Smooth muscle cell (in vitro differentiated cells): Measurements from ENCODE around the gene NEO1. TPM values are rescaled to one million over a fixed set of nuclear protein-coding genes. Genes with fewer than 3 reads are reported as not detected.

Experiments used
- DNase-seq: peaks from one replicate; lab custom pipeline; 2025; ENCODE audit not compliant: unreplicated experiment; lab: John Stamatoyannopoulos, UW
- H2AFZ ChIP-seq: fragments of 200-600 bp; sonication (generic); 2 replicates; pipeline ENCODE4 v1.6.0; 2016; ENCODE audit warnings: antibody characterized with exemption, low read depth, mild to moderate bottlenecking
- H3F3A ChIP-seq: fragments of 200-600 bp; sonication (generic); 2 replicates; pipeline ENCODE4 v1.6.0; 2017; ENCODE audit warnings: antibody characterized with exemption, low read depth
- H3K27ac ChIP-seq: fragments of 200-600 bp; sonication (generic); 2 replicates; pipeline ENCODE4 v1.5.1; 2016; ENCODE audit warnings: low read depth, mild to moderate bottlenecking
- H3K27me3 ChIP-seq: fragments of 200-600 bp; sonication (generic); 2 replicates; pipeline ENCODE4 v1.6.1; 2016; ENCODE audit warnings: low read depth, mild to moderate bottlenecking
- H3K36me3 ChIP-seq: fragments of 200-600 bp; sonication (generic); 2 replicates; pipeline ENCODE4 v1.5.1; 2016; ENCODE audit warnings: low read depth
- H3K4me1 ChIP-seq: fragments of 200-600 bp; sonication (generic); 2 replicates; pipeline ENCODE4 v1.5.1; 2016; ENCODE audit warnings: low read depth
- H3K4me2 ChIP-seq: fragments of 200-600 bp; sonication (generic); 2 replicates; pipeline ENCODE4 v1.6.0; 2016; ENCODE audit warnings: mild to moderate bottlenecking
- H3K4me3 ChIP-seq: fragments of 200-600 bp; sonication (generic); 2 replicates; pipeline ENCODE4 v1.5.1; 2016; ENCODE audit warnings: mild to moderate bottlenecking
- H3K79me2 ChIP-seq: fragments of 200-600 bp; sonication (generic); 2 replicates; pipeline ENCODE4 v1.6.0; 2016; ENCODE audit warnings: low read depth, mild to moderate bottlenecking
- H3K9ac ChIP-seq: fragments of 200-600 bp; sonication (generic); 2 replicates; pipeline ENCODE4 v1.6.0; 2016; ENCODE audit warnings: low read depth
- H3K9me3 ChIP-seq: fragments of 200-600 bp; sonication (generic); replicated peaks from 2 replicates; pipeline ENCODE4 v1.5.1; 2016; ENCODE audit warnings: low read depth
- H4K20me1 ChIP-seq: fragments of 200-600 bp; sonication (generic); 2 replicates; pipeline ENCODE4 v1.6.0; 2016; ENCODE audit warnings: low read depth
- WGBS: methylation state at CpG from one replicate; pipeline ENCODE4 v1.1.7; 2016; ENCODE audit warnings: low lambda C conversion rate; 5-methylcytosine and 5-hydroxymethylcytosine counted together
- polyA plus RNA-seq: library from polyadenylated mRNA; unstranded; fragments of >200 nt; fragmentation: Nextera tagmentation; extraction: Ambion mirVana; gene quantifications from 2 replicates; pipeline ENCODE4 v1.2.1, GENCODE V29; 2016
- total RNA-seq: library from RNA; depleted of rRNA; stranded (reverse); fragments of >200 nt; gene quantifications from 2 replicates; pipeline ENCODE4 v1.2.3, GENCODE V29; 2014
- TF ChIP-seq, protein P1 (sequence below): fragments of 200-600 bp; sonication (generic); IDR thresholded peaks from 2 replicates; pipeline ENCODE4 v1.5.1; 2017; ENCODE audit warnings: borderline replicate concordance, mild to moderate bottlenecking, antibody characterized with exemption; ENCODE audit not compliant: insufficient read depth, poor library complexity, severe bottlenecking

Gene NEO1
- total and polyA plus RNA-seq, 2 experiments from 2014 or later = 4.9 to 21.8 TPM

DNA sequence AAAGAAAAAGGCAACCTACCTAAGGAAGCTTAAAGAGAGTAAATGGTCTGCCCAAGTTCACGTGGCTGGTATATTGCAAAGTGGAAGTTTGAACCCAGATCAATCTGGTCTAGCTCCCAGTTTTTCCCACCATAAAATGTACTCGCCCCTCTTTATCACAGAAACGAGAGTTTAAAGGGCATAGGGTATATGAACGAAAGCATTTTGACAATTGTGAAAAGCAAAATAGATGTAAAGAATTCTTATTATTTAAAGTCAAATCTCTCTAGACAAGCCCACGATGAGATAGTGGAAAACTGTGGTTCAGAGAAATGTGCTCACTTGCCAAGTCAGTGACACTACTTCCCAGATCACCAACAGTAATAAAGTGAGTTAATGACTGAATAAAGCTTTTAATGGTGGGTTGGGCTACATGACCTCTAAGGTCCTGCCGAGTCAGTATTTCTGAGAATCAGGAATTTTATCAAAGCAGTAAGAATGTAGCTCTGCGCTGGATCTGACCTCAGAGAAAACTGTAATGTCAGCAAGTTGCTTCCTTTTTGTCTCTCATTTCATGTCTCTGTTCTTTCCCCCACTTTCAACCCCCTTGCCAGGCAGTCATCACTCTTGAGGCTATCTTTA lies 23.3 kb upstream of the NEO1 start:
- H3K4me1 ChIP-seq = no peaks in the 10 kb centered on the region
- TF ChIP-seq, protein P1, sequence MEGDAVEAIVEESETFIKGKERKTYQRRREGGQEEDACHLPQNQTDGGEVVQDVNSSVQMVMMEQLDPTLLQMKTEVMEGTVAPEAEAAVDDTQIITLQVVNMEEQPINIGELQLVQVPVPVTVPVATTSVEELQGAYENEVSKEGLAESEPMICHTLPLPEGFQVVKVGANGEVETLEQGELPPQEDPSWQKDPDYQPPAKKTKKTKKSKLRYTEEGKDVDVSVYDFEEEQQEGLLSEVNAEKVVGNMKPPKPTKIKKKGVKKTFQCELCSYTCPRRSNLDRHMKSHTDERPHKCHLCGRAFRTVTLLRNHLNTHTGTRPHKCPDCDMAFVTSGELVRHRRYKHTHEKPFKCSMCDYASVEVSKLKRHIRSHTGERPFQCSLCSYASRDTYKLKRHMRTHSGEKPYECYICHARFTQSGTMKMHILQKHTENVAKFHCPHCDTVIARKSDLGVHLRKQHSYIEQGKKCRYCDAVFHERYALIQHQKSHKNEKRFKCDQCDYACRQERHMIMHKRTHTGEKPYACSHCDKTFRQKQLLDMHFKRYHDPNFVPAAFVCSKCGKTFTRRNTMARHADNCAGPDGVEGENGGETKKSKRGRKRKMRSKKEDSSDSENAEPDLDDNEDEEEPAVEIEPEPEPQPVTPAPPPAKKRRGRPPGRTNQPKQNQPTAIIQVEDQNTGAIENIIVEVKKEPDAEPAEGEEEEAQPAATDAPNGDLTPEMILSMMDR = no peak
- no peaks in the 10 kb centered on the region for H3F3A ChIP-seq
- no peak overlapping the region for H3K4me2 ChIP-seq
- no peak for DNase-seq
- WGBS = 73% methylated on average over 7 of the region's 7 CpGs
- no peak overlapping the region for H3K9ac ChIP-seq
- H3K79me2 ChIP-seq = no peaks in the 10 kb centered on the region
- H3K27ac ChIP-seq = no peak overlapping the region
- peaks cover 33% of the 10 kb centered on the region for H3K27me3 ChIP-seq
- no peaks in the 10 kb centered on the region for H3K9me3 ChIP-seq
- no peak overlapping the region for H2AFZ ChIP-seq
- H3K4me3 ChIP-seq = no peak overlapping the region
- no peaks in the 10 kb centered on the region for H3K36me3 ChIP-seq
- no peaks in the 10 kb centered on the region for H4K20me1 ChIP-seq

DNA sequence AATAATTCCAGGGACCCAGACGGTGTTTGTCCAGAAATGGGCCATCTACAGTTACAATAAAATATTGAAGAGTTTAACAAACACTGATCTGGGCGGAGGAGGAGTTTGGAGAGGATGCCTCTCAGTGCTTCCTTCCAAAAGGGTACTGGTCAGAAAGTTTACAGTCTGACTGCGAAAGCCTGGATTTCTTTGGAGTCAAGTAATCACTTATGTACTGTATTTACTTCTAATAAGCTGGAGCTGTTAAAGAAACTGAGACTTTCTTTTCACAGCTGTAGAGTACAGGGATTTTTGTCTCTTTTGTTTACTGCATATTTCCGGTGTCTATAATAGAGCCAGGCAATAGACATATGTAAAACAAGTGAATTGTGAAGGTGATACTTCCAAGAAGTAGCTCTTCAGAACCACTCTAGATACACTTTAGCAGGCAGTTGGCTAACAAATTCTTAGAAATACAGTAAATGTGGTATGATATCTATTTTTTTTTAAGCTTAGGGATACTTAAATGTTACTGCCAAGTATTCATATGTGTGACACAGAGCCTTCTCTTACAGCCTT lies 22.1 kb upstream of the NEO1 start:
- 90% methylated on average over 4 of the region's 4 CpGs for WGBS
- H4K20me1 ChIP-seq = no peaks in the 10 kb centered on the region

DNA sequence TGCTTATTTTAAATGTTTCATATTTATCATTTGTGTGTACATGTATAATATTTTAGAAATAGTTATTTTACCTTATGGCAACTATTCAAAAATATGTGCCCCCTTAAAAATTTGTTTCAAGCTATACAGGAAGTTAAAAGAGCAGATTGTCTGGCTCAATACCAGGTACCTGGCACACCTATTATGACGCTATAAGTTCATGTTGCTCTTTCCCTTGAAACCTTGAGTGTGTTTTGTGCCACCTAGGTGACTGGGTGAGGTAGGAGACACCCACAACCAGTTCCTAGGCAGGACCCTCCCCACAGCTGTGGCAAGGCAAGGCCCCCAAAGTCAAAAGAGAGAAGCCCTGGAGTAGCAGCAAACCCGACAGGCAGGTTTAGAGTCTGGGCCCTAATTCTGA lies 20.6 kb upstream of the NEO1 start:
- TF ChIP-seq, protein P1 = no peak
- H3K27ac ChIP-seq = no peak overlapping the region
- H3K9me3 ChIP-seq = no peaks in the 10 kb centered on the region
- H3F3A ChIP-seq = no peaks in the 10 kb centered on the region
- no peak for DNase-seq
- no peak overlapping the region for H3K4me3 ChIP-seq
- no peaks in the 10 kb centered on the region for H4K20me1 ChIP-seq
- H3K79me2 ChIP-seq = no peaks in the 10 kb centered on the region
- no peak overlapping the region for H3K9ac ChIP-seq
- 92% methylated on average over 2 of the region's 2 CpGs for WGBS
- H3K4me2 ChIP-seq = no peak overlapping the region
- no peak overlapping the region for H2AFZ ChIP-seq
- H3K36me3 ChIP-seq = no peaks in the 10 kb centered on the region
- H3K27me3 ChIP-seq = peaks cover 57% of the 10 kb centered on the region
- H3K4me1 ChIP-seq = no peaks in the 10 kb centered on the region

More for the DNA sequence above, 22.1 kb upstream of the NEO1 start:
- no peak overlapping the region for H3K4me3 ChIP-seq
- H3K27ac ChIP-seq = no peak overlapping the region
- no peaks in the 10 kb centered on the region for H3K79me2 ChIP-seq
- H3K4me1 ChIP-seq = no peaks in the 10 kb centered on the region
- no peak overlapping the region for H2AFZ ChIP-seq
- H3K9ac ChIP-seq = no peak overlapping the region
- H3K36me3 ChIP-seq = no peaks in the 10 kb centered on the region
- DNase-seq = no peak
- TF ChIP-seq, protein P1 = no peak
- H3K4me2 ChIP-seq = no peak overlapping the region
- no peaks in the 10 kb centered on the region for H3F3A ChIP-seq
- H3K9me3 ChIP-seq = no peaks in the 10 kb centered on the region
- H3K27me3 ChIP-seq = peaks cover 45% of the 10 kb centered on the region

DNA sequence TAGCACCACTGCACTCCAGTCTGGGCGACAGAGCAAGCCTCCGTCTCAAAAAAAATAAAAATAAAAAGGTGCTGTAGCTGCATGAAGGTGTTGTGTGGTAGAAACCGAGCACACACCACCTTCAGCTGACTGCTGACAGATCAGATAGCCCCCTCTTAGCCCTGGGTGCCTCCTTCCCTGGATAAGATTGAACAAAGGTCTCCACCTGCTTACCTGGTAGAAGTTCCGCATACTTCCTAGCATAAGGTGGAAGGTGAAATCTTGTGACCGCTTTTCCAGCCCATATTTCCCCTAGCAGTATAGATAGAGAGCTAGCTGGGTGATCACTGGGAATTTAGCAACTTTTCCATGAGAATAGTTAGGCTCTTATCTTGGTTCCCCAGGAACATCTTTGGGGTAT lies 18.7 kb upstream of the NEO1 start:
- Histone ChIP-seq H3K9ac (no peak overlapping the region), H2AFZ (no peak overlapping the region), H3K4me1 (no peaks in the 10 kb centered on the region), H3K79me2 (no peaks in the 10 kb centered on the region), H3K27me3 (peaks cover 58% of the 10 kb centered on the region), H4K20me1 (no peaks in the 10 kb centered on the region), H3F3A (no peaks in the 10 kb centered on the region), H3K9me3 (no peaks in the 10 kb centered on the region), H3K36me3 (no peaks in the 10 kb centered on the region), H3K4me3 (no peak overlapping the region), H3K4me2 (no peak overlapping the region), H3K27ac (no peak overlapping the region)
- 94% methylated on average over 5 of the region's 5 CpGs for WGBS
- no peak for DNase-seq
- TF ChIP-seq, protein P1 = no peak
